GM12891 (cell line): Measurements from ENCODE around the gene ATP5MC2.

Experiments
- POLR2A ChIP-seq: IDR thresholded peaks from 2 replicates; pipeline ENCODE4 v1.6.1; 2011; ENCODE audit warnings: low read depth, low read length, control low read depth
- POLR2AphosphoS5 ChIP-seq: IDR thresholded peaks from 2 replicates; pipeline ENCODE4 v1.6.1; 2011; ENCODE audit warnings: low read depth, low read length, control low read depth
- SPI1 ChIP-seq: IDR thresholded peaks from 2 replicates; pipeline ENCODE4 v1.6.1; 2011; ENCODE audit warnings: low read depth, low read length, control low read depth
- TAF1 ChIP-seq: IDR thresholded peaks from 2 replicates; pipeline ENCODE4 v1.6.1; 2011; ENCODE audit warnings: low read depth, low read length, control low read depth

- TF ChIP-seq POLR2A (no peak), POLR2AphosphoS5 (no peak), TAF1 (no peak), SPI1 (no peak)
These were observed 18.9 kb upstream of the ATP5MC2 start for GRCh38 chr12:53694756-53695151.
